CD14-positive monocyte (primary cell): ENCODE measurements around the gene GON4L. TPM values are rescaled to one million over a fixed set of nuclear protein-coding genes. Genes with fewer than 3 reads are reported as not detected.
"Not testable (repeated sequence)": the region's sequence is repeated elsewhere in the genome, so short reads cannot be mapped to it uniquely, and the experiment has no call there.

Experiments used
- DNase-seq, 3 donors: peaks; one replicate each; pipeline ENCODE4 v3.0.0-alpha.2; 2011 to 2022
- H2AFZ ChIP-seq: 2 replicates; pipeline ENCODE4 v1.6.0; 2012; ENCODE audit warnings: mild to moderate bottlenecking, low read depth, low read length, inconsistent platforms; ENCODE audit not compliant: insufficient read depth, poor library complexity, severe bottlenecking
- H3K27ac ChIP-seq, 2 donors: 1 replicate in 1 of 2; 2 replicates in 1 of 2; pipeline ENCODE4 v1.5.1; 2012 to 2013; ENCODE audit warnings: low read length in 2 of 2, control low read depth in 1 of 2, inconsistent platforms in 1 of 2, low read depth in 1 of 2, mild to moderate bottlenecking in 1 of 2
- H3K27me3 ChIP-seq, 2 donors: one replicate each; pipeline versions ENCODE4 v1.6.0 to v1.6.1; 2011 to 2013; ENCODE audit warnings: low read length in 2 of 2; ENCODE audit not compliant: control insufficient read depth in 2 of 2, insufficient read depth in 2 of 2
- H3K36me3 ChIP-seq, 2 donors: replicated peaks in 1 of 2; 1 replicate in 1 of 2; 2 replicates in 1 of 2; pipeline versions ENCODE4 v1.5.1 to v1.6.1; 2012 to 2013; ENCODE audit warnings: low read length in 2 of 2, control low read depth in 1 of 2, inconsistent platforms in 1 of 2, mild to moderate bottlenecking in 1 of 2; ENCODE audit not compliant: insufficient read depth in 2 of 2, control insufficient read depth in 1 of 2
- H3K4me1 ChIP-seq, 2 donors: 1 replicate in 1 of 2; 2 replicates in 1 of 2; pipeline versions ENCODE4 v1.5.1 to v1.6.1; 2012 to 2013; ENCODE audit warnings: low read length in 2 of 2, control low read depth in 1 of 2, inconsistent platforms in 1 of 2, mild to moderate bottlenecking in 1 of 2, moderate library complexity in 1 of 2; ENCODE audit not compliant: insufficient read depth in 2 of 2, control insufficient read depth in 1 of 2
- H3K4me2 ChIP-seq: replicated peaks from 2 replicates; pipeline ENCODE3; 2012; ENCODE audit warnings: low read length, moderate library complexity, mild to moderate bottlenecking; ENCODE audit not compliant: poor library complexity, severe bottlenecking; ENCODE audit errors: extremely low read depth
- H3K4me3 ChIP-seq, 3 experiments: fragments of 200-600 bp in 1 of 3; sonication (generic) in 1 of 3; replicated peaks in 1 of 3; 1 replicate in 2 of 3; 2 replicates in 1 of 3; pipeline ENCODE4 v1.5.1; 2011 to 2013; ENCODE audit warnings: low read length in 3 of 3, mild to moderate bottlenecking in 3 of 3, control low read depth in 2 of 3, low read depth in 2 of 3, inconsistent platforms in 1 of 3, moderate library complexity in 1 of 3
- H3K79me2 ChIP-seq: 2 replicates; pipeline ENCODE4 v1.6.0; 2012; ENCODE audit warnings: mild to moderate bottlenecking, control low read depth, inconsistent platforms, low read length, moderate library complexity; ENCODE audit not compliant: insufficient read depth
- H3K9ac ChIP-seq: 2 replicates; pipeline ENCODE4 v1.6.0; 2017; ENCODE audit warnings: low read length, mild to moderate bottlenecking; ENCODE audit not compliant: insufficient read depth, poor library complexity, severe bottlenecking
- H3K9me3 ChIP-seq, 2 donors: replicated peaks in 1 of 2; 1 replicate in 1 of 2; 2 replicates in 1 of 2; pipeline versions ENCODE4 v1.5.1 to v1.6.1; 2012 to 2013; ENCODE audit warnings: low read length in 2 of 2, control low read depth in 1 of 2; ENCODE audit not compliant: control insufficient read depth in 1 of 2, insufficient read depth in 1 of 2
- H4K20me1 ChIP-seq: 2 replicates; pipeline ENCODE4 v1.6.0; 2012; ENCODE audit warnings: mild to moderate bottlenecking, low read length, control low read depth, moderate library complexity; ENCODE audit not compliant: insufficient read depth
- H3K27ac Mint-ChIP-seq, 7 donors: one replicate each; pipeline ENCODE4 v1.8.0; 2020; ENCODE audit warnings: mild to moderate bottlenecking in 7 of 7, mixed read lengths in 7 of 7, moderate library complexity in 6 of 7, inconsistent platforms in 2 of 7
- H3K27me3 Mint-ChIP-seq, 3 donors: one replicate each; pipeline ENCODE4 v1.8.0; 2021 to 2022; ENCODE audit warnings: low read depth in 3 of 3, mild to moderate bottlenecking in 3 of 3, mixed read lengths in 3 of 3, moderate library complexity in 3 of 3, inconsistent platforms in 1 of 3
- H3K36me3 Mint-ChIP-seq, 2 donors: one replicate each; pipeline ENCODE4 v1.8.0; 2020; ENCODE audit warnings: mixed read lengths in 2 of 2, inconsistent platforms in 1 of 2, mild to moderate bottlenecking in 1 of 2
- H3K4me1 Mint-ChIP-seq: one replicate; pipeline ENCODE4 v1.8.0; 2020; ENCODE audit warnings: mild to moderate bottlenecking, mixed read lengths
- H3K4me3 Mint-ChIP-seq, 2 donors: one replicate each; pipeline ENCODE4 v1.8.0; 2020; ENCODE audit warnings: mild to moderate bottlenecking in 2 of 2, mixed read lengths in 2 of 2, moderate library complexity in 1 of 2
- H3K9me3 Mint-ChIP-seq, 7 donors: one replicate each; pipeline ENCODE4 v1.8.0; 2020 to 2022; ENCODE audit warnings: mixed read lengths in 7 of 7, mild to moderate bottlenecking in 6 of 7, moderate library complexity in 6 of 7, inconsistent platforms in 2 of 7
- WGBS: methylation state at CpG from one replicate; pipeline ENCODE4 v1.1.5; 2013; ENCODE audit warnings: missing lambda C conversion rate; ENCODE audit not compliant: insufficient coverage; 5-methylcytosine and 5-hydroxymethylcytosine counted together
- intact Hi-C, 2 donors: fragments of 100-400 bp; cut with micrococcal nuclease; formaldehyde crosslinking; loops; one replicate each; pipeline versions ENCODE4 v1.15.0 to v1.15.1; 2023
- polyA plus RNA-seq, 3 donors: library from polyadenylated mRNA; depleted of rRNA in 1 of 3; unstranded in 2 of 3; stranded (reverse) in 1 of 3; fragments of 300-500 nt in 2 of 3; fragments of >200 nt in 1 of 3; fragmentation: Illumina TruSeq in 2 of 3; gene quantifications; 1 replicate in 2 of 3; 2 replicates in 1 of 3; pipeline ENCODE4 v1.2.3, GENCODE V29; 2012 to 2021
- TF ChIP-seq, protein P1 (sequence below): fragments of 200-600 bp; IDR thresholded peaks from one replicate; pipeline ENCODE4 v1.8.0; 2022; ENCODE audit warnings: antibody characterized with exemption, mild to moderate bottlenecking

GON4L gene
- polyA plus RNA-seq, 3 donors = 8.5 to 39.5 (median 14.0) TPM

DNA sequence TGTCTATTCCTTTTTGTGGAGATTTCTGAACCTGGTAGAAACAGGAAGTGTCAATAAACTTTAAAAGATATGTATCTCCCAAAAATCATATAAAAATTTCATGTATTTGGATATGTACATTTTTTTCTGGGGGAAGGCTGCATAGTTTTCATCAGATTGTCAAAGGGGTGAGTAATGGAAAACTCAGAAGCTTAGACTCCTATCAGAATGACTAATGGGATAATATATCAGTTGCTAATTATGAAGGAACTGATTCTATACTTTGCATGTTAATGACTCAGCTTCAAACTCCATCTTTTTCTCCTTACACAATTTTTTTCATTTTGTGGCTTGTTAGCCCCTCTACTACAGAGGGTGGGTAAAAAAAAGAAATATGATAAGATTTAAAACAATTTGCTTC, 55.9 kb downstream of the GON4L start:
- H3K9me3 ChIP-seq = no peaks in the 10 kb centered on the region
- Mint-ChIP-seq H3K36me3 (peaks cover 62 to 88% of the 10 kb centered on the region in 2 donors), H3K4me3 (no peak overlapping the region), H3K27me3 (peaks cover 0 to 1% (median 0%) of the 10 kb centered on the region in 3 donors), H3K9me3 (peaks cover 0 to 2% (median 0%) of the 10 kb centered on the region in 7 donors), H3K27ac (peak overlapping the region in 1 of 7 donors; percentile 58), H3K4me1 (no peaks in the 10 kb centered on the region)
- no peak overlapping the region for H3K9ac ChIP-seq
- peaks cover 75 to 95% of the 10 kb centered on the region in 2 donors for H3K36me3 ChIP-seq
- H2AFZ ChIP-seq = no peak overlapping the region
- H3K4me1 ChIP-seq = no peaks in the 10 kb centered on the region
- H3K4me2 ChIP-seq = no peak overlapping the region
- DNase-seq = no peak
- no peaks in the 10 kb centered on the region for H4K20me1 ChIP-seq
- H3K27ac ChIP-seq = no peak overlapping the region
- intact Hi-C loops = no loop called here
- TF ChIP-seq, protein P1, sequence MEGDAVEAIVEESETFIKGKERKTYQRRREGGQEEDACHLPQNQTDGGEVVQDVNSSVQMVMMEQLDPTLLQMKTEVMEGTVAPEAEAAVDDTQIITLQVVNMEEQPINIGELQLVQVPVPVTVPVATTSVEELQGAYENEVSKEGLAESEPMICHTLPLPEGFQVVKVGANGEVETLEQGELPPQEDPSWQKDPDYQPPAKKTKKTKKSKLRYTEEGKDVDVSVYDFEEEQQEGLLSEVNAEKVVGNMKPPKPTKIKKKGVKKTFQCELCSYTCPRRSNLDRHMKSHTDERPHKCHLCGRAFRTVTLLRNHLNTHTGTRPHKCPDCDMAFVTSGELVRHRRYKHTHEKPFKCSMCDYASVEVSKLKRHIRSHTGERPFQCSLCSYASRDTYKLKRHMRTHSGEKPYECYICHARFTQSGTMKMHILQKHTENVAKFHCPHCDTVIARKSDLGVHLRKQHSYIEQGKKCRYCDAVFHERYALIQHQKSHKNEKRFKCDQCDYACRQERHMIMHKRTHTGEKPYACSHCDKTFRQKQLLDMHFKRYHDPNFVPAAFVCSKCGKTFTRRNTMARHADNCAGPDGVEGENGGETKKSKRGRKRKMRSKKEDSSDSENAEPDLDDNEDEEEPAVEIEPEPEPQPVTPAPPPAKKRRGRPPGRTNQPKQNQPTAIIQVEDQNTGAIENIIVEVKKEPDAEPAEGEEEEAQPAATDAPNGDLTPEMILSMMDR = no peak
- H3K27me3 ChIP-seq = no peaks in the 10 kb centered on the region
- H3K4me3 ChIP-seq = no peak overlapping the region
- no peaks in the 10 kb centered on the region for H3K79me2 ChIP-seq

DNA sequence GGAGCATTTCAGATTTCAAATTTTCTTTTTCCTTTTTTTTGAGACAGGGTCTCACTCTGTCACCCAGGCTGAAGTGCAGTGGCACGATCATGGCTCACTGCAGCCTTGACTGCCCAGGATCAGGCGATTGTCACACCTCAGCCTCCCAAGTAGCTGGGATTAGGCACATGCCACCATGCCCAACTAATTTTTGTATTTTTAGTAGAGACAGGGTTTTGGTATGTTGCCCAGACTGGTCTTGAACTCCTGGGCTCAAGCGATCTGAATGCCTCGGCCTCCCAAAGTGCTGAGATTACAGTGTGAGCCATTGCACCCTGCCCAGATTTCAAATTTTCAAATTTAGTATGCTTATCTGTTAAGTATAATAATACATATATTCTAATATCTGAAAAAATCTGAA, 61.4 kb downstream of the GON4L start:
- H3K9ac ChIP-seq, H3K4me3 Mint-ChIP-seq, H3K4me3 ChIP-seq, DNase-seq, H2AFZ ChIP-seq, H3K27me3 Mint-ChIP-seq, H3K79me2 ChIP-seq, H3K27me3 ChIP-seq, H4K20me1 ChIP-seq, H3K4me1 Mint-ChIP-seq, H3K9me3 Mint-ChIP-seq, H3K4me1 ChIP-seq, H3K27ac Mint-ChIP-seq, H3K9me3 ChIP-seq, H3K27ac ChIP-seq, intact Hi-C loops, H3K4me2 ChIP-seq: not testable (repeated sequence)
- H3K36me3 ChIP-seq = peaks cover 70 to 90% of the 10 kb centered on the region in 2 donors
- H3K36me3 Mint-ChIP-seq = peaks cover 64 to 91% of the 10 kb centered on the region in 2 donors
- WGBS = 100% methylated on average over 2 of the region's 4 CpGs
